ENCODE measurements around the gene STYXL1.
A peak's percentile ranks its signal among the peaks of the same experiment; 100 is the strongest.
"Not testable (repeated sequence)": the region's sequence is repeated elsewhere in the genome, so short reads cannot be mapped to it uniquely, and the experiment has no call there.

STYXL1 gene

DNA sequence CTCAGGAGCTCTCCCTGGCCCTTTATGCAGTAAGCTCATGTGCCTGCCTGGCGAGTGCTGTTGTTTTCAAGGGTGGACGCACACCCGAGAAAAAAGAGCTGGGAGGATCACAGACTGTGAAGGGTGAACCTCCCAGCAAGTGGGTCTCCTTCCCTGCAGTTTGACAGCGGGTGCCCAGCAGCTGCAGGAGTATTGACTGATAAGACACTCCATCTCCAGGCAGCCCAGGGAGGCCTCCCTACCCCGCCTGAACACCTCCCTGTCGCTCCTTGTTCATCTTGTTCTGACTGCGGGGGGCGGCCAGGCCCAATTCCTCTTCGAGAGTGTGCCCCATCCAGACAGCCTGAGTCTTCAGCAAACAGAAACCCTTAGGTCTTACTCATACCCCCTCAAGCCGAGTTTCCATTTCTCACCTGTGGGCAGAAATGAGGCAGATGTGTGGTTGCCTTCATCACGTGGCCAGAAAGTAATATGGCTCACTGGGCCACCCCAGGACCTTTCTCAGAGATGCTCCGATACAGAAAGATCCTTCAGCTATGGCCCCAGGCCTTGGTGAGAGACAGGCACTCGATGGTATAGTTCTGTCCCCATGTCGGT lies 17.3 kb upstream of the STYXL1 start:
- peak in 1 of 2 experiments; percentile 16 for DNase-seq

DNA sequence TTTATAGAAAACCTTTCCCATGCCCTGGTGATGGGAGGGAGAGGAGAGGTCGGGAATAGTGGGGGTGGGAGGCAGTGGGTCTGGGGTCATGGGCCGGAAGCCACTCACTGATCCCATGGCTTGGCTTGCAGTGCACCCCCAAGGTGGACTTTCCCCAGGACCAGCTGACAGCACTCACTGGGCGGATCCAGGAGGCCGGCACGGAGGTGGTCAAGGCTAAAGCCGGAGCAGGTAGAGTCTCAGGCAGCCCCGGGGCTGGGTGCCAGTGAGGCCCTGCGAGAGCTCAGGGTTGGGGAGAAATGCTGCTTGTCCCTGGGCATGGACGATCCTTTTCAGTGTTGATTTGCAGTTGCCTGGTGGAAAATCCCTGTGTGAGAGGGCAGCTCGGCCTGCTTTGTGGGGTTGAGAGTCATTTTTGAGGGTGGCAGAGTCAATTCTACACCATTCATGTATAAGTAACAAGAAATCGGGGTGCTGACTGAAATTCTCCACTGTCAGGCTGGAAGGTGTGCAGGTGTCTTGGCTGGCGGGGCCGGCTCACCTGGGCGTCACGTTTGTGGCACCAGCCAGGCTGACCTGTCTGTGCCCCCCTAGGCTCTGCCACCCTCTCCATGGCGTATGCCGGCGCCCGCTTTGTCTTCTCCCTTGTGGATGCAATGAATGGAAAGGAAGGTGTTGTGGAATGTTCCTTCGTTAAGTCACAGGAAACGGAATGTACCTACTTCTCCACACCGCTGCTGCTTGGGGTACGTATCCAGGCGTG lies 16.6 kb upstream of the STYXL1 start:
- DNase-seq, result no peak

DNA sequence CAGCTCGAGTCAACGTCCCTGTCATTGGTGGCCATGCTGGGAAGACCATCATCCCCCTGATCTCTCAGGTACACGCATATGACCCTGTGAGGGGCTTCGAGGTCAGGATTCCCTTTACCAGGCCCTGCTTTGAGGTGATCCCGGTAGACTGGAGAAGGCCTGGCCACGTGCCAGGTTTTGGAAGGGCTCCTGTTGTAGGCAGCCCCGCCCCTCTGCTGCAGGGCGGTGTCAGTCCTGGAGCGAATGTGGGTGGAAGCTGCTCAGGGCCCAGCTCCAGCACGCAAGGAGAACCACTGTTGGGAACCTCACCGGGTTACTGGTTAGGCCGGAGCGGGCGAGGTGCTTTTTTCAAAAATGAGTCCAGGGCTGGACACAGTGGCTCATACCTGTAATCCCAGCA lies 15.7 kb upstream of the STYXL1 start:
- DNase-seq, result no peak

DNA sequence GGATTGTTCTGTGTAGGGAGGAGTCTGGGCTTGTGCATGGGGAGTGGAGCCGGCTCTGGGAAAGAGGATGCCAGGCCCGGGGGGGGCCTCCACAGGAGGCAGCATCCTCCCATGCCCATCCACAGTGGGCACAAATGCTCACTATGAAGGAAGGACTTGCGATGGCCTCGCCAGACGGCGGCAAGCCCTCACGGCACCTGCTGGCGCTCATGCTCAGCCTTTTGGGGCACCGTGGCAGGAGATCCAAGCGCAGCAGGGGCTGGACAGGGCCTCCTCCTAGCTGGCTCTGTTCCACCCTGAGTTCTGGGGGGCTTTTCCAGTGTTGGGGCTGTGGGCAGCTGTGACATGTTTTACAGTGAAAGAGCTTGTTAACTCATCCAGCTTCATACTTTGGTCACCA lies 15.3 kb upstream of the STYXL1 start:
- DNase-seq, result no peak

DNA sequence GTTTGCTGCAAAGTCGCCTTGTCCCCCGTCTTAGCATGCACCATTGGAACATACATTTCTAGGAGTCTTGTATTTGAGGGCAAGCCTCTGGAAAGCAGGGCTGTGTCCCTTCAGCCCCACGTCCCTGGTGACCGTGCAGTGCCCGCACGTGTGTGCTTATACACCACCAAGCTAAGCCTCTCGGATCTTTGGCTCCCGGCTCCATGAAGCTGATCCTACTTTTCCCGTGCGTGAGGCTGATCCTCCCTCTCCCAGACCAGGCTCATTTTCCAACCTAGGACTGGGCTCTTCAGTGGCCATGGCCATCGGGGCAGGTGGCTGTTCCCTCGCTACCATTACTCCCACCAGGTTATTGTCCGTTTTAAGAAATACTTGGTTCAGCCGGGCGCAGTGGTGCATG lies 14.5 kb upstream of the STYXL1 start:
- DNase-seq, result no peak

- DNase-seq, result no peak
Measured at GRCh38 chr7:76060842-76061241, 13.0 kb upstream of the STYXL1 start.

GRCh38 chr7:76058745-76059144 lies 10.9 kb upstream of the STYXL1 start:
- not testable (repeated sequence) for DNase-seq

DNA sequence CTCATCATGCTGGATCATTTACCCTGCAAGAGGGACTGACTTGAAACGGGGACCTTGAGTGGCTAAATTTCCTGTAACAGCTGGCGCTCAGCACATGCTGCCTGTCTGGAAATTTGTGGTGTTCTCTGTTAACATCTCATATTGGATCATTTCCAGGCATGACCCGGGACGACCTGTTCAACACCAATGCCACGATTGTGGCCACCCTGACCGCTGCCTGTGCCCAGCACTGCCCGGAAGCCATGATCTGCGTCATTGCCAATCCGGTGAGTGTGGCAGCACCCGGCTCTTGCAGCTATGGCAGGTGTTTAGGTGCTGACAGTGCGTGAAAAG lies 10.0 kb upstream of the STYXL1 start:
- DNase-seq, result no peak

DNA sequence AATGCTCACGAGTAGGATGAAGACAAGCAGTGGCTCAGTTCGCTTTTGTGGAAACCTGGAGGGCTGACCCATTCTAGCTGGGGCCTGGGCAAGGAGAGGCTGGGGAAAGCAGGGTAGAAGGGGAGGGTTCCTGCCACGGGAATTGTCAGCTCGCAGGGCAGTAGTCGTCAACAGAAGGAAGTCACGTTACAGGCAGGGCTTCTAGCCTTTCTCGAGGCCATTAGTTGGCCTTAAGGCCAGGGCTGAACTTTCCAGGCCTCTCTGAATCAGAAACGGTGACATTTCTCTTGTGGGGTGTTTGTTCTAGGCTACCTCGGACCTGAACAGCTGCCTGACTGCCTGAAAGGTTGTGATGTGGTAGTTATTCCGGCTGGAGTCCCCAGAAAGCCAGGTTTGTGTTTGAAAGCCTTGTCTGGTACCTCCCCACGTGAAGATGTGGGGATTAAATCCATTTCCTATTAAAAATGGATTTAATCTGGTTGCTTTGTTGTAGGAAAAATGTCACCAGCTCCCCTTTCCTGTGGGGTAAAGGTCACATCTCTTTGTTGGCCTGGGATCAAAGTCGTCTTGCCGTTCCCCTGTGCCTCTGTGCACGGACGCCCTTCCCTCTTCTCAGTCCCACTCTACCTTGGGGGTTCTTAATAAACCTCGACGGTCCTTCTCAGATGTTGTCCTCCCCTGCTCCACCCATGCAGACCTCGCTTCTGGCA lies 9.5 kb upstream of the STYXL1 start:
- no peak for DNase-seq

GRCh38 chr7:76056241-76056640 lies 8.4 kb upstream of the STYXL1 start:
- DNase-seq, result no peak

GRCh38 chr7:76054123-76055120 lies 6.6 kb upstream of the STYXL1 start:
- DNase-seq, result no peak

GRCh38 chr7:76053461-76053860 lies 5.7 kb upstream of the STYXL1 start:
- DNase-seq, result peak in 1 of 2 experiments; percentile 12

GRCh38 chr7:76052681-76053080 lies 4.9 kb upstream of the STYXL1 start:
- DNase-seq, result not testable (repeated sequence)

DNA sequence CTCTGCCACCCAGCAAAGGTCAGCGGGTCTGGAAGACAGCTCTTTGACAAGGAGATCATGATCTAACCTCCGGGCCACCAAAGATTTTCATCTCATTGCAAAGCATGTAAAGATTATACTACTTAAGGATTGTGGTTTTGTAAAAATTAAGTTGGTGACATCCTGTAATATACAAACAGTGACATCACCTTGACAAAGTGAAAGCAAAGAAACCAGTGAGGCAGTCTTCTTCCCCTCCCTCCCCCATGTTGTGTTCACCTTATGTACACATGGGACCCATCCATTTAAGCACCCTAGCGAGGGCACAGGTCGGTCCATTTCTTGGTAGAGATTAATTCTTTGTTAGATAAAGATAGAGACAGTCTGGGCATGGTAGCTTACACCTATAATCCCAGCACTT lies 4.0 kb upstream of the STYXL1 start:
- DNase-seq, result no peak

- no peak for DNase-seq
Measured at GRCh38 chr7:76050545-76050944, 2.7 kb upstream of the STYXL1 start.

DNA sequence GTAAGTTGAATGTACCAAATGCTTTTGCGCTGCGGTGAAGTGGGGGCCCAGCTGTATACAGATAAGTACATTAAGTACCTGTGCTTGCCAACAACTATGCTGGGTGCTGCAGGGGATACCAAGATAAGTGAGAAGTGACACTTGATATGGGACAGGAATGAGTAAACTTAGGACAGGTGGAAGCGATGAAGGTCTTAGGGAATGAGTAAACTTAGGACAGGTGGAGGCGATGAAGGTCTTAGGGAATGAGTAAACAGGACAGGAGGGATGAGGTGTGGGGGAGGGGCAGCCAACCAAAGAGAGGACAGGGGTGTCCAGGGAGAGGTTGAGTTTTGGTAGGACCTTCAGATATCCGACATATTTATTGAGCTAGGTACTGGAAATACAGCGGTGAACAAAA lies 1.5 kb upstream of the STYXL1 start:
- no peak for DNase-seq

- peak; percentile 31 to 35 for DNase-seq
Measured at GRCh38 chr7:76048668-76048988, 828 bp upstream of the STYXL1 start.

DNA sequence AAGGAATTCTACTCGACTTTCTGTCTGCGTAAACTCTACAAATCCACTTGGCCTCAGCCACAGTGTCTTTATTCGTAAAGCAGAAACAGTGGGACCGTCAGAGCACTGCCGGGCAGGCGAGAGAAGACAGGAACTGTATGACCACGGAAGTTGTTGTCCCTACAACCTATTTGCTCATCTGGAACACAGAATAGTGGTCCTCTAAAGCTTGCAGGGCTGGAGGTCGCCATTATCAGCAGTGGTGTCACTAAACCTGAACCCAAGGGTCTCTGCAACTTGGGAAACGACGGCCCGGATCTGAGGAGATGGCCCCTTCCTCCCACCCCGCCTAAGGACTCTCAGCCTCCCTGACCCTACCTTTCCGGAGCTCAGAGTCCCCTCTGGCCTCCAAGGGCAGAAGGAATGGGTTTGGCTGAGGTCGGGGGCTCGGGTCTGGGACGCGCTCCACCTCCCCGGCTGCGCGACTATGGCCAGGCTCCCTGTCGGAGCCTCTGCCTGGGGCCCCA lies 442 bp downstream of the STYXL1 start:
- peak in 1 of 2 experiments; percentile 7 for DNase-seq

GRCh38 chr7:76044375-76044865 lies 3.4 kb downstream of the STYXL1 start:
- DNase-seq, result no peak

DNA sequence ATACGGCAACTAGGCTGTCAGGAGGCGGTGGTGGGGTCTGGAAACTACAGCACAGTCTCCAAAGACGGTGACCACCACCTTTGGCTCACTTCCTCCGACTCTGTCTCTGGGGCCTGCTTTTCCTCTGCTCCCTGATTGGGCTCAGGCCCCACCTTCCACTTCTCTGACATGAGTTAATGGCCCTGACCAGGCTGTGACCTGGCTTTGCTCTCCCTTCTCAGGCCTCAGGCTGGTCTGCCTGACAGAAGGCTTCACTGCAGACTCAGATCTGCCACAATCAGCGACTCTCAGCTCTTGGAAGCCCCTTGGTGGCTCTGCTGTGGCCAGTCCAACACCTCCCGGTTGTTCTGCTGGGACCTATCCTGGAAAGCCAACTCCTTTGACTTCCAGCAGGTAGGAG lies 7.7 kb downstream of the STYXL1 start:
- no peak for DNase-seq

GRCh38 chr7:76037310-76037709 lies 10.5 kb downstream of the STYXL1 start:
- no peak for DNase-seq

- no peak for DNase-seq
Measured at GRCh38 chr7:76031964-76032363, 15.8 kb downstream of the STYXL1 start.

- DNase-seq, result not testable (repeated sequence)
Measured at GRCh38 chr7:76029682-76030081, 18.1 kb downstream of the STYXL1 start.
